Spleen (tissue), 11 donors: ENCODE data around the gene CA5A. TPM values are rescaled to one million over a fixed set of nuclear protein-coding genes. Genes with fewer than 3 reads are reported as not detected.

Experiments
- DNase-seq: peaks from one replicate; pipeline ENCODE4 v3.0.0-alpha.2; 2020
- H3K27ac ChIP-seq, 8 donors: fragments of 200-600 bp; sonication (generic) in 7 of 8; 1 replicate in 4 of 8; 2 replicates in 4 of 8; pipeline versions ENCODE4 v1.5.0 to v1.8.0; 2016 to 2021; ENCODE audit warnings: inconsistent platforms in 4 of 8, mild to moderate bottlenecking in 4 of 8, moderate library complexity in 1 of 8
- H3K27me3 ChIP-seq, 7 donors: fragments of 200-600 bp; sonication (generic) in 6 of 7; replicated peaks in 1 of 7; 1 replicate in 4 of 7; 2 replicates in 3 of 7; pipeline versions ENCODE4 v1.5.0 to v1.8.0; 2016 to 2021; ENCODE audit warnings: inconsistent platforms in 3 of 7, mild to moderate bottlenecking in 1 of 7
- H3K36me3 ChIP-seq, 6 donors: fragments of 200-600 bp; sonication (generic) in 5 of 6; 1 replicate in 4 of 6; 2 replicates in 2 of 6; pipeline versions ENCODE4 v1.5.0 to v1.8.0; 2016 to 2021; ENCODE audit warnings: inconsistent platforms in 2 of 6
- H3K4me1 ChIP-seq, 6 donors: fragments of 200-600 bp; sonication (generic) in 5 of 6; 1 replicate in 3 of 6; 2 replicates in 3 of 6; pipeline versions ENCODE4 v1.5.0 to v1.8.0; 2016 to 2021; ENCODE audit warnings: inconsistent platforms in 3 of 6
- H3K4me3 ChIP-seq, 8 donors: fragments of 200-600 bp; sonication (generic) in 7 of 8; 1 replicate in 4 of 8; 2 replicates in 4 of 8; pipeline versions ENCODE4 v1.5.0 to v1.8.0; 2016 to 2021; ENCODE audit warnings: inconsistent platforms in 4 of 8, mild to moderate bottlenecking in 4 of 8, moderate library complexity in 2 of 8
- H3K9me3 ChIP-seq, 8 donors: fragments of 200-600 bp; sonication (generic) in 7 of 8; 1 replicate in 4 of 8; 2 replicates in 4 of 8; pipeline versions ENCODE4 v1.5.0 to v1.8.0; 2016 to 2021; ENCODE audit warnings: inconsistent platforms in 4 of 8
- POLR2A ChIP-seq, 3 donors: fragments of 450-650 bp; IDR thresholded peaks; one replicate each; pipeline ENCODE4 v1.5.1; 2017; ENCODE audit warnings: antibody characterized with exemption in 3 of 3, mild to moderate bottlenecking in 1 of 3
- POLR2AphosphoS5 ChIP-seq, 3 donors: sonication (generic); formaldehyde crosslinking; IDR thresholded peaks; one replicate each; pipeline ENCODE4 v1.5.1; 2017; ENCODE audit warnings: antibody characterized with exemption in 3 of 3
- WGBS, 5 donors: extraction: QIAGEN DNeasy Blood & Tissue Kit in 3 of 5; methylation state at CpG; one replicate each; pipeline versions ENCODE4 v1.1.5 to v1.1.7; 2013 to 2018; 5-methylcytosine and 5-hydroxymethylcytosine counted together
- intact Hi-C: fragments of 100-400 bp; cut with DNase I; formaldehyde crosslinking; loops from one replicate; pipeline ENCODE4 v1.15.0; 2023; ENCODE audit warnings: low total_unique reads
- polyA plus RNA-seq, 3 donors: library from polyadenylated mRNA; stranded (reverse); fragments of 200-250 nt; gene quantifications; one replicate each; pipeline ENCODE4 v1.2.1, GENCODE V29; 2013
- total RNA-seq, 7 donors: library from RNA; depleted of rRNA in 3 of 7; stranded (reverse); fragments of >200 nt in 3 of 7; fragmentation: NEBNext Ultra II Directional in 4 of 7; extraction: Animal tissue kit (Norgen Biotek cat#: 25700) in 4 of 7; gene quantifications; one replicate each; pipeline versions ENCODE4 v1.1.0 to v1.2.1, GENCODE V29; 2016 to 2021
- TF ChIP-seq, protein P1 (sequence below), 11 experiments: fragments of 200-600 bp in 7 of 11; fragments of 450-650 bp in 4 of 11; sonication (generic) in 4 of 11; IDR thresholded peaks in 8 of 11; conservative IDR thresholded peaks in 3 of 11; 1 replicate in 7 of 11; 2 replicates in 4 of 11; pipeline versions ENCODE4 v1.4.0 to v1.8.0; 2016 to 2021; ENCODE audit warnings: antibody characterized with exemption in 11 of 11, inconsistent platforms in 4 of 11, mild to moderate bottlenecking in 1 of 11
- donor health status: healthy with polysubstance abuse.
- donor health status: DM: no; HTN: no; CAD: no; lungs with moderate emphysema.
- donor health status: DM: no; HTN: no; CAD: no.
- donor health status: Bipolar disorder and iron deficiency.
- donor health status: healthy.
- donor health status: DM: no; HTN: no; CAD: no.
- donor health status: DM: yes; HTN: yes; CAD: no.

Gene CA5A
- total and polyA plus RNA-seq, 10 donors = not detected

DNA sequence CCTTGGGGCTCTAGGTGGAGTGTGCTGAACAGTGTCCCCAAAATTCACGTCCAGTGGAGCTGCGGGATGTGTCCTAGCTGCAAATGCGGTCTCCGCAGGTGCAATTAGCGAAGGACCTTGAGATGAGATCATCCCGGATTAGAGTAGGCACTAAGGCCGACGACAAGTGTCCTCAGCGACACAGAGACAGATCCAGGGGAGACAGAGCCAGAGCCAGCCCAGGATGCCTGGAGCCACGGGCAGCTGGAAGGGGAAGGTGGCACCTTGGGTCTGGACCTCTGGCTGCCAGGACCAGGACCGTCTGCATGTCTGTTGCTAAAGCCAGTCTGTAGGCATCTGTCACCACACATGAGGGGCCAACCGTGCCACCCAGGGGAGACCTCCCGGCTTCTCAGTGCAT, 91.5 kb downstream of the CA5A start:
- 79 to 97% (median 93%) methylated on average over 11 to 13 of the region's 13 CpGs for WGBS, 5 donors
- Histone ChIP-seq H3K36me3 (peaks cover 0 to 76% (median 4%) of the 10 kb centered on the region in 6 donors), H3K4me3 (no peak overlapping the region), H3K27me3 (no peaks in the 10 kb centered on the region), H3K27ac (no peak overlapping the region), H3K4me1 (peaks cover under 1 to 55% (median 7%) of the 10 kb centered on the region in 6 donors), H3K9me3 (no peaks in the 10 kb centered on the region)
- intact Hi-C loops = loop anchor here (10.0 kb wide), 1 partner anchor 70 kb away; no protein-coding TSS in a partner anchor
- no peak for TF ChIP-seq POLR2A (IDR thresholded peaks at IDR 0.05)
- TF ChIP-seq, protein P1, sequence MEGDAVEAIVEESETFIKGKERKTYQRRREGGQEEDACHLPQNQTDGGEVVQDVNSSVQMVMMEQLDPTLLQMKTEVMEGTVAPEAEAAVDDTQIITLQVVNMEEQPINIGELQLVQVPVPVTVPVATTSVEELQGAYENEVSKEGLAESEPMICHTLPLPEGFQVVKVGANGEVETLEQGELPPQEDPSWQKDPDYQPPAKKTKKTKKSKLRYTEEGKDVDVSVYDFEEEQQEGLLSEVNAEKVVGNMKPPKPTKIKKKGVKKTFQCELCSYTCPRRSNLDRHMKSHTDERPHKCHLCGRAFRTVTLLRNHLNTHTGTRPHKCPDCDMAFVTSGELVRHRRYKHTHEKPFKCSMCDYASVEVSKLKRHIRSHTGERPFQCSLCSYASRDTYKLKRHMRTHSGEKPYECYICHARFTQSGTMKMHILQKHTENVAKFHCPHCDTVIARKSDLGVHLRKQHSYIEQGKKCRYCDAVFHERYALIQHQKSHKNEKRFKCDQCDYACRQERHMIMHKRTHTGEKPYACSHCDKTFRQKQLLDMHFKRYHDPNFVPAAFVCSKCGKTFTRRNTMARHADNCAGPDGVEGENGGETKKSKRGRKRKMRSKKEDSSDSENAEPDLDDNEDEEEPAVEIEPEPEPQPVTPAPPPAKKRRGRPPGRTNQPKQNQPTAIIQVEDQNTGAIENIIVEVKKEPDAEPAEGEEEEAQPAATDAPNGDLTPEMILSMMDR (IDR thresholded peaks at IDR 0.05 in 8 of 11, conservative IDR thresholded peaks at IDR 0.05 in 3 of 11) = no peak
- TF ChIP-seq POLR2AphosphoS5 (IDR thresholded peaks at IDR 0.05) = no peak
- DNase-seq = no peak

DNA sequence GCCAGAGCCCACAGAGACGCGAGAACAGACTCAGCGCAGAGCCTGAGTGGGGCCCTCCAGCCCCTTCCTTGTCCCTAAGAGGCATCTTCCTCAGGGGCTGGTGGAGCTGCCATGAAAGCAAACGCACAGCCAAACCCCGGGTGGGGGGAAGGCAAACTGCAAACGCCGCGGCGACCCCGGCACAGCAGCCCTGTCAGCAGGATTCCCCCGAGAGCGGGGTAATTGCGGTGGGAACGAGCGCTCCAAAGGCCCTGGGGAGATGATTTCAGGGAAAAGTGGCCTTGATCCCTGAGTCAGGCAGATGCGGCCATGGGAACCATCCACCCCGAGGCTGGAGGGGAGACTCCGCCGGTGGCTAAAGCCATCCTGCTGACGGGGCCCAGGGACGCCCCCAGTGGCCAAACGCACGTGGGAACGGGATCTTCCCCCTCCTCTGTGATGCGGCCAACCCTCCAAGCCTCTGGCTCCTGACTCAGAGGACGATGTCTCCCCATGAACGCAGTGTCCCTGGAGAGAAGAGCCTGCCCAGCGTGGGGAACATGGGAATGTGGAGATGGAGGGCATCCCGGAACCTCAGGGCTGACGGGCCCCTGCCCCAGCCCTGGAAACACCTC, 92.1 kb downstream of the CA5A start:
- TF ChIP-seq, protein P1 (IDR thresholded peaks at IDR 0.05 in 8 of 11, conservative IDR thresholded peaks at IDR 0.05 in 3 of 11) = no peak
- TF ChIP-seq POLR2A (IDR thresholded peaks at IDR 0.05) (no peak), POLR2AphosphoS5 (IDR thresholded peaks at IDR 0.05) (no peak)
- no peak overlapping the region for H3K27ac ChIP-seq
- no peaks in the 10 kb centered on the region for H3K27me3 ChIP-seq
- 76 to 84% (median 84%) methylated on average over 23 to 30 of the region's 30 CpGs for WGBS, 5 donors
- intact Hi-C loops = loop anchor here (10.0 kb wide), 1 partner anchor 69 kb away; no protein-coding TSS in a partner anchor
- no peak overlapping the region for H3K4me3 ChIP-seq
- no peak for DNase-seq
- peaks cover 0 to 76% (median 10%) of the 10 kb centered on the region in 6 donors for H3K36me3 ChIP-seq
- peaks cover 0 to 51% (median 3%) of the 10 kb centered on the region in 6 donors for H3K4me1 ChIP-seq
- H3K9me3 ChIP-seq = no peaks in the 10 kb centered on the region

DNA sequence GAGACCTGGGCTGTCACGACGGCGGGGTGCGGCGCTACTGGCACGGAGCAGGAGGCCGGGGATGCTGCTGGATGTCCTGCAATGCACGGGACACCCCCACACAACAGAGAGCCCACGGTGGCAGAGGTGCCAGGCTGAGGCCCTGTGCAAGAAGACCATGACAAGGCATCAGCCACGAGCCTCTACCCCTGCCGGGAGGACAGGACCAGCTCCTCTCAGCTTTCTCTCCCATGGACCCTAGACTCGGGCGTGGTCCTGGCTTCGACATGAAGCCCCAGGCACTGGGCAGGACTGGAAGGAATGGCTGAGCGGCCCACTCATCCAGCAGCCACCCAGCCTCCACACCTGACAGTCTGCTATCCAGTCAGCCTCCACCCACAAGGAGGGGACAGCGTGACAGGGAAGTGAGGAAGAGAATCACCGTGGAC, 92.6 kb downstream of the CA5A start:
- TF ChIP-seq POLR2A (IDR thresholded peaks at IDR 0.05) (no peak), POLR2AphosphoS5 (IDR thresholded peaks at IDR 0.05) (no peak)
- TF ChIP-seq, protein P1 (IDR thresholded peaks at IDR 0.05 in 8 of 11, conservative IDR thresholded peaks at IDR 0.05 in 3 of 11) = no peak
- Histone ChIP-seq H3K36me3 (peaks cover 0 to 76% (median 13%) of the 10 kb centered on the region in 6 donors), H3K27me3 (no peaks in the 10 kb centered on the region), H3K27ac (no peak overlapping the region), H3K4me1 (peaks cover 0 to 46% (median 3%) of the 10 kb centered on the region in 6 donors), H3K9me3 (no peaks in the 10 kb centered on the region), H3K4me3 (no peak overlapping the region)
- no peak for DNase-seq
- WGBS, 5 donors = 87 to 91% (median 89%) methylated on average over 13 to 17 of the region's 17 CpGs
- intact Hi-C loops = loop anchor here (10.0 kb wide), 1 partner anchor 69 kb away; no protein-coding TSS in a partner anchor

DNA sequence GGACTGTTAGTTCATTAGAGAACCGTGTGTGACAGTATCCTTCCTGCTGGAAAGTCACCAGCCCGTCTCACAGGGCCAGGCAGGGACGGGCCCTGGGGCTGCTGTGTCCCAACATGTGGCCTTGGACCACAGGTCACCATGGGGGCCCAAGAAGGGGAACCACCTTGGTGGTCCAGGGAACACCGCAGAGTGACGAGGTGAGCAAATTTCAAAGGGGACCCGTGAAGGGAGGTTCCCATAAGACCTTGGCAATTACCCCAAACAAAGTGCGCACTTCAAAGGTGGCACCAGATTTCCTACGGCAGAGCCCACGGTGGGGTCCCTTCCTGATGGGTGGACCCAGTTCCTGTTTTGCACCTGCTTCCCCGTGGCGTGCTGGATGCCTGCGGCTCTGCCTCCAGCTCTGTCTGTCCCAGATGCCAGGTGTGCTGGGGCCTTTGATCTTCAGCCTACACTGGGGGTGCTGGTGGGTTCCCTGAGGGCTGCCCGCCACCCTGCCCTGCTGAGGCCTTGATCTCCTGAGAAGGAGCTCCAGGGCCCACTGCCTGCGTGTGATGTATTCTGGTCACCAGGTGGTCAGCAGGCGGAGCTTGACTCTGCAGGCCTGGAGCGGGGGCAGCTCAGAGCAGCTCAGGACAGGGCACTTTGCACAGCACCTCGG, 94.0 kb downstream of the CA5A start:
- intact Hi-C loops = loop anchor here (10.0 kb wide), 1 partner anchor 68 kb away; no protein-coding TSS in a partner anchor
- H3K27me3 ChIP-seq = no peaks in the 10 kb centered on the region
- H3K36me3 ChIP-seq = peaks cover 0 to 77% (median 21%) of the 10 kb centered on the region in 6 donors
- TF ChIP-seq POLR2AphosphoS5 (IDR thresholded peaks at IDR 0.05) = no peak
- TF ChIP-seq POLR2A (IDR thresholded peaks at IDR 0.05) = no peak
- TF ChIP-seq, protein P1 (IDR thresholded peaks at IDR 0.05 in 8 of 11, conservative IDR thresholded peaks at IDR 0.05 in 3 of 11) = no peak
- DNase-seq = no peak
- peaks cover 0 to 41% (median 3%) of the 10 kb centered on the region in 6 donors for H3K4me1 ChIP-seq
- H3K9me3 ChIP-seq = no peaks in the 10 kb centered on the region
- no peak overlapping the region for H3K27ac ChIP-seq
- 54 to 83% (median 62%) methylated on average over 12 to 17 of the region's 17 CpGs for WGBS, 5 donors
- no peak overlapping the region for H3K4me3 ChIP-seq
